Panc1 (cell line): Measurements from ENCODE around the gene SLCO3A1.

Experiments used
- CTCF ChIP-seq: fragments of 450-650 bp; IDR thresholded peaks from 2 replicates; pipeline ENCODE4 v1.5.1; 2017; ENCODE audit warnings: mild to moderate bottlenecking
- SIN3A ChIP-seq: IDR thresholded peaks from 2 replicates; pipeline ENCODE4 v1.6.1; 2012; ENCODE audit warnings: low read depth, mild to moderate bottlenecking, low read length, moderate library complexity, borderline replicate concordance; ENCODE audit not compliant: insufficient read depth

- TF ChIP-seq CTCF (no peak), SIN3A (no peak)
These were observed 186.8 kb downstream of the SLCO3A1 start for GRCh38 chr15:92040350-92040749.
